Fibroblast of upper back skin (primary cell): ENCODE measurements around the gene MX1.

Experiments used
- DNase-seq: peaks from one replicate; pipeline ENCODE4 v3.0.0-alpha.2; 2013

Gene MX1

GRCh38 chr21:41494242-41494641 is 68.2 kb downstream of the MX1 start:
- no peak for DNase-seq

- no peak for DNase-seq
Measured at GRCh38 chr21:41497008-41497407, 71.0 kb downstream of the MX1 start.

DNA sequence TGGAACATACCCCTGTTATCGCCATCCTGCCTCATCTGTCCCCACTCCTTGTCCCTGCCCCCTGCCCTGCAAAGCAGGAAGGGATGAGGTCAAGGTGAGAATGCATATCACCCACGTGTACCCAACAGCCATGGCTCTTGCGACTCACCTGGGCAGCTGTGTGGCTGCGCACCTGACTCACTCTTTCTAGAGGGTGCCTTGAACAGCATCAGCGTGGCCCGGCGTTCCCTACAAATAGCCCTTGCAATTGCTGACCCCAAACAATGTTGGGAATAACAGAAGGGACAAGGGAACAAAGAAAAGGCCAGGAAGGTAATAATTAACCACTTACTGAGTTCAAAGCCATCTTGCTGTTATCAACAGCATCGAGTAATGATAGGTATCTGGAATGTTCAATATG is 71.7 kb downstream of the MX1 start:
- DNase-seq = no peak

- no peak for DNase-seq
Measured at GRCh38 chr21:41499920-41500319, 73.9 kb downstream of the MX1 start.

GRCh38 chr21:41500363-41500762 is 74.3 kb downstream of the MX1 start:
- DNase-seq = no peak

- no peak for DNase-seq
Measured at GRCh38 chr21:41500931-41501381, 74.9 kb downstream of the MX1 start.

DNA sequence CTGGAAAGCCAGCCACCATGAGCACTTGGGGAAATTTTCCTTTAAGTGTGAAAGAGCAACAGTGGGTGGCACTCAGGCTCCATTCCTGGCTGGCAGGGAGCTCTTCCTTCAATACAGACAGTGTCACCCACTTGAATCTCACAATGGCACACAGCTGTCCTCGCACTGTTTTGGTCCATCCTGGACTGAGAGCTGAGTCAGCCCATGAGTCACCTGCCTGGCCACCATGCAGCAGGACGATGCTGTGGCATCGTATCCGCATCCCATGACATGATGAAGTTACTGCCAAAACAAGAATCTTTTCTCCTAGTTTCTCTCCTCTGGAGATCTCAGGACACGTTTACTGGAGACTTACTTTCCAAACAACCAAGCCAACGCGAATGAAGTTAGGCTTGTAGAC is 75.9 kb downstream of the MX1 start:
- DNase-seq = no peak

DNA sequence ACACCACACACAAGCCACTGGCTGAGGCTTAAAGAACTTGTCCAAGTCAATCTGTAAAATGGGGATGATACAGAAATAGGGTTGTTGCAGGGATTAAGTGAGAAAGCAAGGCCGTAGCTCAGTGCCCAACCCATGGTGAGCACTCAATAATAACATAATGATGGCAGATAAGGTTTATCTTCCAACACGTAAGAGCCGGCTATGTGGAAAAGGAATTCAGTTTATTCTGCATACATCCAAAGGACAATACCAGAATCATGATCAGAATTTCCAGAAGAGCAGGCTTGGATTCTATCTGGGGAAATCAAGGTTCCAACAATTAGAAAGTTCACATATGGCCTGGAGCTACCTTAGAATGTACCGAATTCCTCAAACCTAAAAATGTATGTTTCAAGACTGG is 77.3 kb downstream of the MX1 start:
- no peak for DNase-seq

- DNase-seq = no peak
Measured at GRCh38 chr21:41504030-41504429, 78.0 kb downstream of the MX1 start.

DNA sequence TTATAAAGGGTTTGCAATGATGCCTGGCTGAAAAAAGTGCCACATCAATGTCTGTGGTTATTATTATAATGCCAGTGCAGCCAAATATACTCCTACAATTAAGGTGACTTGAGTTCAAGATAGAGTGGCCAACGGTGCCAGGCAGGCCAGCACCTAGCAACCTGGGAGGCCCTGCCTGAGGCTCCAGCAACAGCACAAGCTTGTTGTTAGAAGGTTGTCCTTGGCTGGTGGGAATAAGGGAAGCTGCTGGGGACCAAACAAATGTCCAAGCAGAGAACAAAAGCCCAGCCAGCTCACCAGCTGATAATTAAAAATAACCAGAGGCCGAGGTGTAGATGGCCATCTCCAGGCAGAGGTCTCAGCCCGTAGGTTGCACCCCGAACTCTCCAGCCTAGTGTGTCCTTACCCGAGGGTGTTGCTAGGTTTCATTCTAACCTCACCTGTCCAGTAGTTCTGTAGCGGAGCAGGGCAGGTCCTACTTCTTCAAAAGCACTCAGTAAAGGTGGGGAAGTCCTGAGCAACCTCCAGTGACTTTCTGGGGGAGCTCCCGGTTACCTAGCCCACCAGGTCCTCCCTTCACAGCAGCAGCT is 80.1 kb downstream of the MX1 start:
- DNase-seq = no peak

- no peak for DNase-seq
Measured at GRCh38 chr21:41506611-41507520, 80.8 kb downstream of the MX1 start.

DNA sequence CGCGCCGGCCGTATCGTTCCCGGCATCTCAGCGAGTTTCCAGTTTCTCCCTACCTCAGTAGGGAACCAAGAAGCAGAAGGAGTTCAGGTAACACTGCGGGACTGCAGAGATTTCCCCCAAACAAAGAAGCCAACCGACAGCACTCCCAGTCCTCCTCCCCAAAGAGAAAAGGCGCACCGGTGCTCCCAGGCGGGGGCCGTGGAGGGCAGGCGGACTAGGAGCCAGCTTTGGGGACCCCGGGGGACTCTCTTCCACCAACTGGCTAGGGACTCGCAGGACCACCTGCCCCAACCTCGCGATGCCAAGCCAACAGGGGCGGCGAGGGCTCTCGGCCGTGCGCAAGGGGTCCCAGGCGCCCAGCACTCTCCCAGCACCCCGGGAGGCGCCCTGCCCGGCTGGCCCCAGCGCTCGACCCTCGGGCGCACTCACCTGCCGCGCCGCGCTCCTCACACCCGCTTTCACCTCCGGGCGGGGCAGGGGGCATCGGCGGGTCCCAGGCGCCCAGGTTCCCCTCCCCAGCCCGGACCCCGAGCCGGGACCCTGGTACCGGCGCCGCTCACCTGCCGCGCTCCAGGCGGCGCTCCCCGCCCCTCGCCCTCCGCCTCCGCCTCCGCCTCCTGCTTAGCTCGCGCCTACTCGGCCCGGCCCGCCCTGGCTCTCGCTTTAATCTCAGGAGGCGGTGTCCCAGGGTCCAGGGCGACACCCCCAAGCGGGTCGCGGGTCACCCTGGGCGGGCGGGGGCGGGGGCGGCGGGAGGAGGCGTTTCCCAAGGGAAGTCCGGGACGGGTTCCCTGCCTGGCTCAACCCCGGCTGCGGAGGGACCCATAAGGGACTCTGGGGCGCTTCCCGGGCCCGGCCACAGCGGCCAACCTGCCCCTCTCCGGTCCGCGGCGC is 81.7 kb downstream of the MX1 start, which contains the start of gene TMPRSS2:
TMPRSS2 (minus strand) TSS at position 638 of the 894 bp plus-strand sequence. CDS start 10,025 bp downstream, outside the sequence.
- no peak for DNase-seq

DNA sequence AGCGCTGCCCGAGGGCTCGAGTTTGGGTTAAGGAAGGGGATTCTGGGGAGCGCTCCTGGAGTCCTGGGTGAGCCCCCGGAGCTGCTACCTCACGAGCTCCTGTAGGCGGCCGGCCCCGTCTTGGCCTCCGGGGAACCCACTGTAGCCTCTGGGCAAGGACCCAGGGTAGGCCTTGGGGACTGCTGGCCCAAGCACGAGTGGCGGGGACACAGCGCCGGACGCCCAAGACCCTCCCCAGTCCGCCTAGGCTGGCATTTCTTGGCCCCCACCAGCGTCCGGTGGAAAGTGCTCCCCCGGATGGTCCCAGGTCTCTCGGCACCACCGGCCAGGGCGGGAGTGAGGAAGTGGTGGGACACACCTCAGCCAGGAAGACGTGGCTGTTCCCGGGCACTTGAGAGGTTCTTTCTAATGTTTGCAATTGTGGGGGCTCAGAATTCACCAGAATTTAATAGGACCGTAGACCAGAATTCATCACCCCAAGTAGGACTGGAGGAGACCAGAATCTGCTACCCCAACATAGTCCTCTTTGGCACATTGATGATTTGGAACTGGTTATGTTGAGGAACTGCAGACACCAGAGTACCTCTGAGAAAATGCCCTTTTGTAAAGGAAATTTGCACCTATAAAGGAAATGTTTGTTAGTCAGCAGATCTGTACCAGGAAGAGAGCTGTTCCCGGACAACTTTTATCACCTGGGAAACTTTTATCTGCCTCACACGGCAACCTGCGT is 82.5 kb downstream of the MX1 start:
- no peak for DNase-seq
